GM19351 (cell line): ENCODE data around the gene ZNF275.
"Not testable (repeated sequence)": the region's sequence is repeated elsewhere in the genome, so short reads cannot be mapped to it uniquely, and the experiment has no call there.

Source experiments
- ATAC-seq: cut with Tn5 transposase; IDR thresholded peaks from one replicate; pipeline ENCODE4 v1.9.1; 2021; ENCODE audit warnings: mild to moderate bottlenecking, moderate library complexity; ENCODE audit not compliant: unreplicated experiment

Gene ZNF275

DNA sequence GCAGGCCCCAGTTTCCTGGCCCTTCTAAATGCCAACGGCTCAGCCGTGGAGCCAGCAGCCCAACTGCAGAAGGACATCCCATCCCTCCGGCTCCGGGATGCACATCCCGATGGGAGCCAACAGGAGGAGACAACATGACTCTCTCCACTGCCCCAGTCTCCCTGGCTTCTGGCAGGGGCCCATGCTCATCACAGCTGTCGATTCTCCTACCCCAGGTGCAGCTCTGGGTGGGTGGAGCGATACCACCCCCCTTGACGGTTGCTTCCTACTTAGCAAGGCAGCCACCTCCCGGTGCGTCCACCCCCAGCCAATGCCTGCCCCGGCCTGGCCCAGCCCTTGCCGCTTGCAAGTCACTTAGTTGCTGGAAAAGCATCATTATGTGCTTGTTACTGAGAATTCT is 19.5 kb downstream of the ZNF275 start:
- ATAC-seq = no peak

DNA sequence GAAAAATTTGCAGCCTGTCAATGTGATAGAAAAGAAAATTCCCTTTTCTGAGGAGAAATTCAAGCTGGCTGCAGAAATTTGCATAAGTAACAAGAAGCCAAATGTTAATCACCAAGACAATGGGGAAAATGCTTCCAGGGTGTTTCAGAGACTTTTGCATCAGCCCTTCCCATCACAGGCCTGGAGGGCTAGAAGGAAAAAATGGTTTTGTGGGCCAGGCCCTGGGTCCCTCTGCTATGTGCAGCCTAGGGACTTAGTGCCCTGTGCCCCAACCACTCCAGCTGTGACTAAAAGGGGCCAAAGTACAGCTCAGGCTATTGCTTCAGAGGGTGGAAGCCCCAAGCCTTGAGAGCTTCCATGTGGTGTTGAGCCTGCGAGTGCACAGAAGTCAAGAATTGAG is 23.9 kb downstream of the ZNF275 start:
- ATAC-seq = no peak

DNA sequence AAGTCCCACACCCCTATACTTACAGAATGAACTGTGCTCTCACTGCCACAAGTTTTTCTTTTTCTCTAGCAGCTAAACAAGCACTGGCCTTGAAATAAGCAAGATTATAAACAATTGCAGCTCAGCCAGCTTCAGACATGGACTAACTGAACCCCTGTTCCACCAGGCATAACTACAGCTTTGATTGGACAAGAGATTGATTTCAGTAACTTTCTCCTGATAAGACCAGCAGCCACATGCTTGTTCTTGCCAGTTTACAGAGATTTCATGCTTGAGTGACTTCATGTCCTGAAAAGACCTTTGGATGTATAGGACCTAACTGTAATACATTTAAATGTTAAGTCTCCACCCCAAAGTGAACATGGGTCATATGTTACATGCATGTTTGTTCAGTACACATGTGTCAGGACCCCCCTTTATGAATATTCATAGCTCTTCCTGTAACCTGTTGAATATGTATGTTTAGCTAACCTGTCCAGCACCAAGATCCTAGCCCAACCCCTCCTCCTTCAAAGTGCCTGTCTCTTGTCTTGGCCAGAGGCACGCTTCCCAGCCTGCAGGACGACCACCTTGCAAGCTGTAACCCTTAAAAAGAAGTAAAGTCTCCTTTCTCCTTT is 27.9 kb downstream of the ZNF275 start:
- ATAC-seq = no peak

DNA sequence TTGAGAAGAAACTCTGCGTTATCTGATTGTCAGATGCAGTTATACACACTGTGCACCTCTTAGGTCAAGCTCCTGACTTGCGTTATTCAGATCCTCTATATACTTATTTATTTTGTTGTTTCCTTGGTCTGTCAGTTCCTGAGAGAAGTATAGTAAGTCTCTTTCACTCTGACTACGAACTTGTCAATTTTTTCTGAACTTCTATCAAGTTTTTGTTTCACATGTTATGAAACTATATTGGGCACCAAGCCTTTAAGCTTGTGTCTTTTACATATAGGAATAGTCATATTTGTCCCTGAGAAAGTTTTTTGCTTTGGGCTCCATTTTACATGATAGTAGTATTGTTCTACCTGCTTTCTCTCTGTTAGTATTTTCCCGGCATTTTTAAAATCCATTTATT is 31.7 kb downstream of the ZNF275 start:
- ATAC-seq = peak; percentile 60

DNA sequence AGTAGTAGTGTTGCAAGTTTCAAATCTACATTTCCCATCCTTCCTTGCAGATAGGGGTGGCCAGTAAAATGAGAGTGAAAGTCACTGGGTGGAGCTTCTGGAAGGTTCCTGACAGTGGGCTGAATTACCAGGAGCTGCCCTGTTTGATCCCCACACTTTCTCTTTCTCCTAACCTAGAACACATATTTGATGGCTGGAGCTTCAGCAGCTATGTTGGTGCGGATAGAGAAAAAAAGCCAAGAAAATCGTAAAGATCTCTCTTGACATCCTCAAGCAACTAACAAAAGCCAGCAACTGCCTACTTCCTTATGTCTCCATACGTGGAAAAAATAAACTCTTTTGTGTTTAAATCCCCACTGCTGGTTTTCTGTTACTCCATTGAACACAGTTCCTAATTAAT is 32.2 kb downstream of the ZNF275 start:
- ATAC-seq = no peak

DNA sequence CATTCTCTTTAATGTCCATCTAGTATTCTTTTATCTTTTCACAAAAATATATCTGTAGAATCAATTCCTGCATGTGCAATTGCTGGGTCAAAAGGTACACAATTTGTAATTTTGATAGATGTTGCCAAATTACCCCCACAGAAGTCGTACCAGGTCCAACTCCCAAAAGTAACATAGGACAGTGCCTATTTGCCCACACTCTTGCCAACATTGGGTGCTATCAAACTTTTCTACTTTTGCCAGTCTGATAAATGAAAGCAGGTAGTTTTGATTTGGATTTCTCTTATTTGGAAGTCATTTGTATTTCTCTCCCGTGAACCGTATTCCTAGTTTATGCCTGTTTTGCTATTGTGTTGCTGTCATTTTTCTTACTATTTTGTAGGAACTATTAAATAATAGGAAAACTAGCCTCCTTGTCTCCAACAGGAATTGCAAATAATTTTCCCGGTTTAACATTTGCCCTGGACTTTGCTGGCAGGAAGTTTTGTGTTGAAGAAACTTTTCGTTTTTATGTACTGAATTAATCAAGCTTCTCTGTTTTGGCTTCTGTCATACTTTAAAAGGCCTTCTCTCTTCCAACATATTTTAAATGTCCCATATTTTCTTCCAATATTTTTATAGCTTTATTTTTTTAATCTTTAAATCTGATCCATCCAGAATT is 33.1 kb downstream of the ZNF275 start:
- ATAC-seq = no peak

DNA sequence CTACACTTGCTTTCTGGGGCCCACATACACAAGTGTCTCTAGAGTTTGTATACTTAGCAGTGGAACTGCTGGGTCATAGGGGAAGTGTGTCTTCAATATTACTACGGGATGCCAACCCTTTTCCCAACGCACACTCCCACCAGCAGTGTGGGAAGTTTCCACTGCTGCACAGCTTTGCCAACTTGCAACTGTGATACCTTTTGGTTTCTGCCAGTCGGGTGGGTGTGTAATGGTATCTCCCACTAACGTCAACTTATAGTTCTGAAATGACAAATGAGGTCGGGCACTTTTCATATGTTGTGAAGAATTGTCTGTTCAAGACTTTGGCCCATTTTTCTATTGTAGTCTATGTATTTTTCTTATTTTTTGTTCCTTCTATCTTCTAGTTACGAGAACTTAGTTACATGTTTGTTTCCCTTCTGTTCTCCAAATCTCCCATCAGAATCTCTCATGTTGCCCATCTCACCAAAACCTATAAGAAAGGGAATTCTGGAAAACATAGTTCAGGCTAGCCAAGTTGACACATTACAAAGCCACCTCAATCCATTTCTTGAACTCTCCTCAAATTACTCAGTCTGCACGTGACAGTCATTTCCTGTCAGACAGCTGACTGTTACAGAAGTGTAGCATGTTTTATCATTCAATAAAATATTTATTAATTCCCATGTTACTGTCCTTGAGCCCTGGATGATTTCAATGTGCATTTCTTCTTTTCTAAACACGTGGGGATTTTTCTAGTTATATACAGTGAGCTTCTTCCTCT is 36.5 kb downstream of the ZNF275 start:
- no peak for ATAC-seq

DNA sequence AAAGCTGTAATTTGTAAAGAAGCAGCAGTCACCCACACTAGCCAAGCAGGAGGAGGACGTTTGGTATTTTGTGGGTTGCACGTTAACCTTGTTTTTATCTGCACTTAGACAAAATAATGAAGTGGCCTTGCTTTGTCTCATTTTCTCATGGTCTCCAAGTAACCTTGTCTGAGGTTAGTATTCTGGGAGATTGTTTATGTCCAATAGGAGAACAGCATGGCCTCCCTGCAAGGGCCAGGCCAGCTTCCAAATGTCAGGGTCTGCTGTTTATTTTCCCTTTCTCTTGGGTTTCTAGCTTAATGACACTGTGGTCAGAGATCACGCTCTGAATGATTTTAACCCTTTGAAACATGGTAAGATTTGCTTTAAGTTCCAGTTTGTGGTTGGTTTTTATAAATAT is 37.3 kb downstream of the ZNF275 start:
- no peak for ATAC-seq

DNA sequence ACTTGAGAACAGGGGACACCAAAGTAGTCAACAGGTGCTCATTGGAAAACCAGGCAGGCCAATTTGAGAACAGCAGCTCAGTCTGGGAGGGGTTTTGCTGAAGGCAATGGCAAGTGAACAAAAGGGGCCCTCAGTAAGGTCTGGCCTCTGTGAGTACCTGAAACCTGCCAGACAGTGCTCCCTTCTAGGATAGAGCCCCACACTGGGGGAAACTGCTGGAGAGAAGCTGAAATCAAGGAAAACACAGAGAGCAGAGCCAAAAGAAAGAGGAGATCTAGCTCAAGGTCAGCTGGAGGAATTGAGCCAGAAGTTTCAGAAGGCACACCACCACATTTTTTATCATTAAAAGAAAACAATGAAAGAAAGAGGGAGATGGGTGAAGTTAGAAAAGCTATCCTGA is 39.0 kb downstream of the ZNF275 start:
- ATAC-seq = no peak

DNA sequence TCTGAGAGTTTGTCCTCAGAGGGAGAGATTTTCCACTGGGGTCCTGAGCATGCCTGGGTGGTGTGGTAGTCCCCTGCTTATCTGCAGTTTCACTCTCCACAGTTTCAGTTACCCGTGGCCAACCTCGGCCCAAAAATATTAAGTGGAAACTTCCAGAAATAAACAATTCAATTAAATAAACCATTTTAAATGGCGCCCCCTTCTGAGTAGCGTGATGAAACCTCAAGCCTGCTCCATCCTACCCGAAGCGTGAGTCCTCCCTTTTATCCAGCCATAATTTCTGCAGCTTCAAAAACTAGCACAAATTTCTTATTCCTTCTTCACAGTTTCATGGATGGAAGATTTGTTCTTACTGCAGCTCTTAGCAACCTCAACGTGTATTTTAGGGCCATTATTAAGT is 40.5 kb downstream of the ZNF275 start:
- ATAC-seq = no peak

DNA sequence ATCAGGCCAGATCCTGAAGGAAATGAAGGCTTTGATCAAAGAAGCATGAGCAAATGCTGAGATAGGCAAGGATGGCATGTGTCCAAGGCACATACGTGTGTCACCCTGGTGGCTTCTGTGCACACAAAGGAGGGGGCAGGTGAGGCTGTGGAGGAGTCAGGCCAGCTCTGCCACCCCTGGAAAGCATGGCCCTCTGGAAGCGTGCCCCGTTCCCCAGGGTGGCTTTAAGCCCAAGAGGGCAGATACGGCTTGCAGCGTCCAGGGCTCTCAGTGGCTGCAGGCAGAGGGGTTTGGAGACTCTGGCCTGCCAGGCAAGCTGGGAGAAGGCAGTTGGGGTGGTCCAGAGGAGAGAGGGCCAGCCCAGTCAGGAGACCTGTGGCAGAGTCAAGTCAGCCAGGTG is 41.6 kb downstream of the ZNF275 start:
- ATAC-seq = no peak

DNA sequence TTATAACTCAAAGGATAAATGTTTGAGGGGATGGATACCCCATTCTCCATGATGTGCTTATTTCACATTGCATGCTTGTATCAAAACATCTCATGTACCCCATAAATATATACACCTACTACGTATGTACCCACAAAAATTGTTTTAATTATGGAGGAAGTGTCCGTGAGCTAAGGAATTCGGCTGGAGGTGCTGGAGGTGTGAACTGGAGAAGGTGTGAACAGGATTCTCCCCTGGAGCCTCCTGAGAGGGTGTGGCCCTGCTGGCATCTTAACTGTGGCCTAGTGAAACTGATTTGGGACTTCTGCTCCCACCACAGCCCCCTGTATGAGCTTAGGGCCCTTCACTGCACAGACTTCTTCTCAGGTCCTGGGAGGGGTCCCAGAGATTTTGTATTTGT is 43.8 kb downstream of the ZNF275 start:
- ATAC-seq = no peak

DNA sequence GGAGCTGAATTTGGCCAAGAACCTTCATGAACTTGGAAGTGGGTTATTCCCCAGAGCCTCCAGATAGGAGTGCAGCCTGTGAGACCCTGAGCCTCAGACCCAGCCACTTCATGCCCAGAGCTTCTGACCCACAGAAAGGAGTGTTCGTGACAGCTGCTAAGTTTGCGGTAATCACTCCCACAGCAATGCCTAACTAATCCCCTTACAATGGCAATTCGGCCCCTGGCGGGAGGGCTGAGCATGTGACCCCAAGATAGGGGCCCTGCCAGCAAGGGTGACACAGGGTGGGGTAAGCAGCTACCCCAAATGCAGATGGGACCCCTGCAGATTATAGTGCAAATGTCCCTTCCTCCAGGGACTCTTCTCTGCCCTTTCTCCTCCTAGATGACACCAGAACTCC is 44.7 kb downstream of the ZNF275 start:
- no peak for ATAC-seq

DNA sequence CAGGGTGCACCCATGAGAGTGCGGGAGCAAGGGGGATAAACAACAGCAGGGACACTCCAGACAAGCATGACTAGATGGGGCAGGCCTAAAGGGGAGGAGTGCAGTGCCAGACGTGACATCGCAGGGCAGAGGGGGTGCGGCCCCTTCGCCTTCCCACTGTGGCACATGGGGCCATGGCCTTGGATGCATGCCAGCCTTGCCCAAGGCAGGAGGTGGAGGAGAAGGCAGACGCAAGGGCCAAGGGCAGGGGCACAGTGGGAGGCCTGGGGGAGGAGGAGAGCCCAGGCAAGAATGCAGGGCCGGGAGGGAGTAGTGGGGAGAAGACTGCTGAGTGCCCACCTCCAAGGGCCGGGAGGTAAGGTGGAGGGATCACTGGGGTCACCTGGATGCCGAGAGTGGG is 45.6 kb downstream of the ZNF275 start:
- no peak for ATAC-seq

DNA sequence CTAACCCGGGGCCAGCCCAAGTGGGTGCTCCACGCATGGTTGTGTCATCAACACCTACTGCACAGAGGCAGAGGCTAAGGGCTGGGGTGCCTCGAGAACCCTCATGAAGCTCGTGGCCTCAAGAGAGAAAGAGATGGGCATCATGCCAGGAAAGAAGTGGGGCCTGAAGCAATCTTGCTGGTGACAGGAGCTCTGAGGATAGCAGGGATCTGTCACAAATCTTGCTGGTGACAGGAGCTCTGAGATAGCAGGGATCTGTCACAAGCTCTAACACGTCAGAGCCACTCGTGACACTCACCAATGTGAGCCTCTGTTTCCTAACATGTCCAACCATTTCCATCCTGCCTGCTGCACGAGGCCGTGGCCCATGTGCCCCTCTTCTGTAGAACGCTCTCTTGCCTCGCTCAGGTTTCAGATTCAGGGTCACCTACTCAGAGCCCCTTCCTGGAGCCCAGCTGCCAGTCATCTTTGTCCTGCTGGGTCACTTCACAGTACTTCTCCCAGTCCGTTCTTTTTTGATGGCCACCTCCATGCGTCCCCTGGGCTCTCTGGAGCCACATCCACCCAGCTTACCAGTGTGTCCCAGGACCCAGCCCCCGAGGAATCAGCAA is 46.1 kb downstream of the ZNF275 start:
- ATAC-seq = no peak

DNA sequence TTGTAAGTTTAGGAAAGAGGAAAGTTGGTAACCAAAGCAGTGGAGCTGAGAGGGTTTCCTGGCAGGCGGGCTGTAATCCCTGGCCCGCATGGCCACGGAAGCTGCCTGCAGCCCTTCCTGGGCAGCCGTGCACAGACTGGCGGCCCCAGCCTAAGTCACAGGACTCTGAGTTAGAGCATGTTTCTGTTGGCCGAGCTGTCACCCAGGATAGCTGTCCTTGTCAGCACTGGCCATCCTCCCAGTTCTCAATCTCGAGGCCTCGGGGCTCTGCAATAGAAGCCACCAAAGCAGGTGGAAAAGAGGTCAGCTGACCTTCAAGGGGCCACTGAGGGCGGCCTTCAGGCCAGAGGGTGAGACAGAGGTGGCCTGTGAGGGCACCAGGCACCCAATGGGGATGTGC is 46.7 kb downstream of the ZNF275 start:
- no peak for ATAC-seq

DNA sequence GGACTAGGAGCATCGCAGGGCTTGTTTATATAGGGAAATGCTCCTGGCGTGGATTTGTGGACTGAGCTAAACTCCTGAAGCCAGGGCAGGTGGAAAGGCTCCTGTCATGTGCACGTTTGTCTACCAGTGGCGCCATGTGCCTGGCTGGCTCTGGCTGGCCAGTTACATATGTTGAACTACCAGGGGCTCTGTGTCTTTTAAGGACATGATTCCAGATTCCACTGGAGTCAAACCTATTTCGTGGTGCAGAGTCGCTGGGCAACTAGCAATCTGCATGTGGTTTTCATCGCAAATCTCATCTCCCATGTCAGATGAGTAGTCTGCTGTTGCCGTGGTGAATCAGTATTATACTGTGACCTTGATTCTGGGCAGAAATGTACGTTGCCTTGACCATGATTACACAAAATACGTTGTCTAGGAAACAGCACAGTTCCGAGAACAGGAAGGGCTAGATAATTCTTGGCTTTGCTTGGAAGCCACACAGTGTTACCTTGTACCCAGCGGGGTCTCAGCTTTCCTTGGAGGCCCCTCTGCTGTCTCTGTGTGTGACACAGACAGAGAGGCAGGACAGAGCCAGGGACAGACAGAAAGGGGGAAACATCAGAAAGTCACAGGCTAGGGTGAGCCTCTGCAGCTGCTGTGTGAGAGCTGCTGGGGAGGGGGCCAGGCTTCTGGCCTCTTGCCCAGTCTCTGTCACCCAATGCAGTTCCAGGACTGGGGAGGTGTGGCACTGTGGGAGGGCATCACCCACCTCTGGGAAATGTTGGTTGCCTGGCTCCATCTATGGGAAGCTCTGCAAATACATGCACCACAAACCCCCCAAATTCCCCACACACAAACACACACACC is 48.0 kb downstream of the ZNF275 start:
- no peak for ATAC-seq

DNA sequence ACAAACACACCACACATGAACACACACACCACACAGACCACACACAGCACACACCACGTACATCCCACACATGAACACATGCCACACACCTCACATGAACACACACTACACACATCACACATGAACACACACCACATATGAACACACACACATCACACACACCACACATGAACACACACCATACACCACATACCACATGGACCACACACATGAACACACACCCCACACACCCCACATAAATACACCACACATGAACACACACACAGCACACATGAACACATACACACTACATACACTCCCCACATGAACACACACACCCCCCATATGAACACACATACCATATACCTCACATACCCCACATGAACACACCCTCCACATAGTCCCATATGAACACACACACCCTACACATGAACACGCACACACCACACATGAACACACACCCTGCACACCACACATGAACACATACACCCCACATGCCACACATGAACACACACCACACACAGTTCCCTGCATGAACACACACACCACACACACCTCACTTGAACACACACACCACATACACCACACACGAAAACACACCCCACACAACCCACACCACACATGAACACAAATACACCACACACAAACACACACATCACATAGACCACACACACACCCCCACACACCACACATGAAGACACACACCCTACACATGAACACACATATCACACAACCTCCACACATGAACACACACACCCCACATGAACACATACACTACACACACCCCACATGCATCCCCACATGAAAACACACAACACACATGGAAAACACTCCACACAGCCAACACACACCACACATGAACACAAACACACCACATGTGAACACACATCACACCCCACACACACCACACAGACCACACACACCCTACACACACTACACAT is 48.9 kb downstream of the ZNF275 start:
- ATAC-seq = no peak

DNA sequence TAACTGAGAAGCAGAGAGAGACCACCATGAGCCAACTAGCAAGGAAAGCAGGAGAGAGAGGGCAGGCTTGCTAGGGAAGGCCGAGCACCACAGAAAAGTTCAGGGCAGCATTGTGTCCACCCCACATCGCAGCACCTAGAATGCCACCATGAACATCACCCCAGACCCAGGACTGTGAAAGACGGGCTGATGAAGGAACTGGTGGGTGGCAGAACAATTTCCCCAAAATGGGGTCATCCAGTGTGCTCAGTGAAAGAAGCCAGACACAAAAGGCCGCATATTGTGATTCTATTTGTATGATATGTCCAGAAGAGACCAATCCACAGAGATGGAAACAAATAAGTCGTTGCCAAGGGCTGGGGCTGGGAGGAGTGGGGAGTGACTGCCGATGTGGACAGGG is 50.4 kb downstream of the ZNF275 start:
- ATAC-seq = no peak

DNA sequence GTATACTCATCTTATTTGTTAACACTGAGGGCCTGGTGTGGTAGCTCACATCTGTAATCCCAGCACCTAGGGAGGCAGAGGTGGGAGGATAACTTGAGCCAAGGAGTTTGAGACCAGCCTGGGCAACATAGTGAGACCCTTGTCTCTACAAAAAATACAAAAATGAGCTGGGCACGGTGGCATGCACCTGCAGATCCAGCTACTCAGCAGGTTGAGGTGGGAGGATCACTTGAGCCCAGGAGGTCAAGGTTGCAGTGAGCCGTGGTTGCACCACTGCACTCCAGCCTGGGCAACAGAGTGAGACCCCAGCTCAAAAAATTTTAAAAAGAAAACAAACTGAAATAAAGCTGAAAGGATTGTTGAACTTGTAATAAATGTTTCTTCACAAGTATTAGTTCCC is 51.0 kb downstream of the ZNF275 start:
- not testable (repeated sequence) for ATAC-seq
